K562 (cell line): ENCODE results near the gene CTCFL. TPM values are rescaled to one million over a fixed set of nuclear protein-coding genes. Genes with fewer than 3 reads are reported as not detected.

ENCODE experiments used
- BCL6 ChIP-seq: fragments of 250-450 bp; sonication (Bioruptor Pico); IDR thresholded peaks from 2 replicates; pipeline ENCODE4 v1.4.0; 2020
- BRCA1 ChIP-seq, 2 experiments: fragments of 450-650 bp in 1 of 2; sonication (generic) in 1 of 2; formaldehyde crosslinking in 1 of 2; IDR thresholded peaks; 2 replicates each; pipeline versions ENCODE4 v1.5.0 to v1.6.1; 2017 to 2020; ENCODE audit warnings: mild to moderate bottlenecking in 1 of 2, missing genetic modification reagents in 1 of 2
- CBFB ChIP-seq: sonication (generic); formaldehyde crosslinking; IDR thresholded peaks from 2 replicates; pipeline ENCODE4 v1.4.0; 2020; ENCODE audit warnings: mild to moderate bottlenecking, missing genetic modification reagents
- CLOCK ChIP-seq: fragments of 250-450 bp; sonication (Bioruptor Pico); IDR thresholded peaks from 2 replicates; pipeline ENCODE4 v1.4.0; 2020; ENCODE audit warnings: mild to moderate bottlenecking, moderate library complexity, borderline replicate concordance
- KAT7 ChIP-seq: sonication (generic); formaldehyde crosslinking; IDR thresholded peaks from 2 replicates; pipeline ENCODE4 v1.8.0; 2022; ENCODE audit warnings: missing genetic modification reagents, mild to moderate bottlenecking, borderline replicate concordance
- KDM1A ChIP-seq, 2 experiments: fragments of 450-650 bp; IDR thresholded peaks; 2 replicates each; pipeline ENCODE4 v1.6.1; 2016; ENCODE audit warnings: mild to moderate bottlenecking in 2 of 2
- KDM5B ChIP-seq: fragments of 200-600 bp; sonication (generic); IDR thresholded peaks from 2 replicates; pipeline ENCODE4 v1.6.1; 2012; ENCODE audit warnings: low read depth, mild to moderate bottlenecking, moderate library complexity, low read length, control low read depth, inconsistent platforms; ENCODE audit not compliant: insufficient replicate concordance
- NUFIP1 ChIP-seq: fragments of 450-650 bp; IDR thresholded peaks from 2 replicates; pipeline ENCODE4 v1.6.1; 2018; ENCODE audit not compliant: partially characterized antibody
- TAF15 ChIP-seq: fragments of 200-400 bp; formaldehyde crosslinking; IDR thresholded peaks from 2 replicates; pipeline ENCODE4 v1.6.1; 2017; ENCODE audit warnings: mild to moderate bottlenecking, low read depth, low read length, moderate library complexity
- THRAP3 ChIP-seq: fragments of 450-650 bp; IDR thresholded peaks from 2 replicates; pipeline ENCODE4 v1.6.1; 2016; ENCODE audit warnings: mild to moderate bottlenecking, inconsistent platforms, borderline replicate concordance
- TRIM28 ChIP-seq: fragments of 450-650 bp; IDR thresholded peaks from 2 replicates; pipeline ENCODE4 v1.6.1; 2017
- ZNF133 ChIP-seq: fragments of 250-450 bp; sonication (Bioruptor Pico); IDR thresholded peaks from 2 replicates; pipeline ENCODE4 v1.4.0; 2020; ENCODE audit warnings: mild to moderate bottlenecking
- ZNF146 ChIP-seq: IDR thresholded peaks from one replicate; pipeline ENCODE4 v1.6.1; 2018; ENCODE audit warnings: missing compliant biosample characterization; ENCODE audit not compliant: unreplicated experiment
- ZNF23 ChIP-seq: fragments of 250-450 bp; sonication (Bioruptor Pico); IDR thresholded peaks from 2 replicates; pipeline ENCODE4 v1.4.0; 2020; ENCODE audit warnings: mild to moderate bottlenecking
- ZNF77 ChIP-seq: fragments of 250-450 bp; sonication (Bioruptor Pico); IDR thresholded peaks from 2 replicates; pipeline ENCODE4 v1.5.0; 2020
- polyA plus RNA-seq, 8 experiments: library from polyadenylated mRNA; depleted of rRNA in 4 of 8; stranded (reverse) in 5 of 8; unstranded in 3 of 8; fragments of >200 nt; fragmentation: Nextera tagmentation in 2 of 8; fragmentation: Illumina TruSeq in 1 of 8; extraction: Ambion mirVana in 2 of 8; extraction: Trizol in 1 of 8; gene quantifications; 2 replicates each; pipeline versions ENCODE4 v1.2.1 to v1.2.3, GENCODE V29; 2011 to 2014; ENCODE audit warnings: inconsistent platforms in 1 of 8, missing spikeins in 1 of 8
- total RNA-seq, 7 experiments: library from RNA; depleted of rRNA in 6 of 7; stranded (reverse); fragments of >200 nt in 6 of 7; fragmentation: Illumina TruSeq in 2 of 7; extraction: Trizol in 2 of 7; gene quantifications; 2 replicates each; pipeline versions ENCODE4 v1.2.1 to v1.2.3, GENCODE V29; 2011 to 2021; ENCODE audit warnings: low replicate concordance in 1 of 7
- TF ChIP-seq, protein P1 (sequence below): fragments of 450-650 bp; IDR thresholded peaks from one replicate; pipeline ENCODE4 v1.6.1; 2018; ENCODE audit warnings: mild to moderate bottlenecking, moderate library complexity; ENCODE audit not compliant: partially characterized antibody
- TF ChIP-seq, protein P2 (sequence below): IDR thresholded peaks from 2 replicates; pipeline ENCODE4 v1.6.1; 2012; ENCODE audit warnings: low read depth, low read length, improper control_type of control experiment, borderline replicate concordance
- TF ChIP-seq, protein P3 (sequence below): fragments of 450-650 bp; formaldehyde crosslinking; IDR thresholded peaks from 2 replicates; pipeline ENCODE4 v1.4.0; 2020; ENCODE audit warnings: mild to moderate bottlenecking, moderate library complexity
- TF ChIP-seq, protein P4 (sequence below): sonication (generic); formaldehyde crosslinking; IDR thresholded peaks from 2 replicates; pipeline ENCODE4 v1.8.0; 2022; ENCODE audit warnings: missing genetic modification reagents, mild to moderate bottlenecking, borderline replicate concordance
- TF ChIP-seq, protein P5 (sequence below): fragments of 250-450 bp; sonication (Bioruptor Pico); IDR thresholded peaks from 2 replicates; pipeline ENCODE4 v1.8.0; 2021; ENCODE audit warnings: borderline replicate concordance, mild to moderate bottlenecking, moderate library complexity; ENCODE audit not compliant: poor library complexity, severe bottlenecking

The CTCFL gene
- total and polyA plus RNA-seq, 9 of the 15 experiments (the other 6 are each of a cell fraction or from before 2014, with no cell fraction given), result 42.4 to 188 (median 111) TPM

DNA sequence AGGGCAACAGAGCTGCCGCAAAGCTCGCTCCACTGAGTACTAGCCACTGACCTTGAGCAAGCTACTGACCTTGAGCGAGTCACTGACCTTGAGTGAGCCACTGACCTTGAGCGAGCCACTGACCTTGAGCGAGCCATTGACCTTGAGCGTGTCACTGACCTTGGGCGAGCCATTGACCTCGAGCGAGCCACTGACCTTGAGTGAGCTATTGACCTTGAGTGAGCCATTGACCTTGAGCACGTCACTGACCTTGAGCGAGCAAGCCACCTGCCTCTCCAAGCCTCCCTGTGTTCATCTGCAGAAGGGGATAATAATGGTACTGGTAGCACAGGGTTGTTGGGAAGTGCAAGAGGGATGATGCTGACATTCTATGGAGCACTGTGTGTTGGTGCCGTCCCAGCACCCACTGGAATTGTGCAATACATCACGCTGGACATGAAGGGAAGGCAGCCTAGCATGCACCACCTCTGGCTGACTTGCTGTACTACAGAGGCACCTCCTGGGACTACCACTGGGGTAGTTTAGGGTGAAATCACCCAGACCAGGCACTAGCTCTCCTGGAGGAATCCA lies 60.2 kb downstream of the CTCFL start (continued):
- TF ChIP-seq, protein P1, sequence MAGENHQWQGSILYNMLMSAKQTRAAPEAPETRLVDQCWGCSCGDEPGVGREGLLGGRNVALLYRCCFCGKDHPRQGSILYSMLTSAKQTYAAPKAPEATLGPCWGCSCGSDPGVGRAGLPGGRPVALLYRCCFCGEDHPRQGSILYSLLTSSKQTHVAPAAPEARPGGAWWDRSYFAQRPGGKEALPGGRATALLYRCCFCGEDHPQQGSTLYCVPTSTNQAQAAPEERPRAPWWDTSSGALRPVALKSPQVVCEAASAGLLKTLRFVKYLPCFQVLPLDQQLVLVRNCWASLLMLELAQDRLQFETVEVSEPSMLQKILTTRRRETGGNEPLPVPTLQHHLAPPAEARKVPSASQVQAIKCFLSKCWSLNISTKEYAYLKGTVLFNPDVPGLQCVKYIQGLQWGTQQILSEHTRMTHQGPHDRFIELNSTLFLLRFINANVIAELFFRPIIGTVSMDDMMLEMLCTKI, result no peak
- TF ChIP-seq ZNF23 (CRISPR knock-in tag) (no peak), ZNF146 (no peak), THRAP3 (0 out of 2 replicates have a peak, but pooled peaks have one; percentile 69), BRCA1 (IDR thresholded peaks at IDR 0.05) (no peak), BRCA1 (CRISPR knock-in tag; IDR thresholded peaks at IDR 0.05) (no peak), CBFB (CRISPR knock-in tag) (peak; percentile 78; the same call in 1 of the 2 replicates), ZNF77 (CRISPR knock-in tag) (no peak), TRIM28 (no peak), NUFIP1 (no peak), TAF15 (no peak), ZNF133 (no peak), BCL6 (no peak), CLOCK (CRISPR knock-in tag) (no peak), KDM5B (no peak), KDM1A (IDR thresholded peaks at IDR 0.05) (peak in 1 of 2 experiments; percentile 37; a peak in 1 of 4 replicates), KAT7 (no peak)
- TF ChIP-seq, protein P2, sequence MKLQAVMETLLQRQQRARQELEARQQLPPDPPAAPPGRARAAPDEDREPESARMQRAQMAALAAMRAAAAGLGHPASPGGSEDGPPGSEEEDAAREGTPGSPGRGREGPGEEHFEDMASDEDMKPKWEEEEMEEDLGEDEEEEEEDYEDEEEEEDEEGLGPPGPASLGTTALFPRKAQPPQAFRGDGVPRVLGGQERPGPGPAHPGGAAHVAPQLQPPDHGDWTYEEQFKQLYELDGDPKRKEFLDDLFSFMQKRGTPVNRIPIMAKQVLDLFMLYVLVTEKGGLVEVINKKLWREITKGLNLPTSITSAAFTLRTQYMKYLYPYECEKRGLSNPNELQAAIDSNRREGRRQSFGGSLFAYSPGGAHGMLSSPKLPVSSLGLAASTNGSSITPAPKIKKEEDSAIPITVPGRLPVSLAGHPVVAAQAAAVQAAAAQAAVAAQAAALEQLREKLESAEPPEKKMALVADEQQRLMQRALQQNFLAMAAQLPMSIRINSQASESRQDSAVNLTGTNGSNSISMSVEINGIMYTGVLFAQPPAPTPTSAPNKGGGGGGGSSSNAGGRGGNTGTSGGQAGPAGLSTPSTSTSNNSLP, result no peak
- TF ChIP-seq, protein P3, sequence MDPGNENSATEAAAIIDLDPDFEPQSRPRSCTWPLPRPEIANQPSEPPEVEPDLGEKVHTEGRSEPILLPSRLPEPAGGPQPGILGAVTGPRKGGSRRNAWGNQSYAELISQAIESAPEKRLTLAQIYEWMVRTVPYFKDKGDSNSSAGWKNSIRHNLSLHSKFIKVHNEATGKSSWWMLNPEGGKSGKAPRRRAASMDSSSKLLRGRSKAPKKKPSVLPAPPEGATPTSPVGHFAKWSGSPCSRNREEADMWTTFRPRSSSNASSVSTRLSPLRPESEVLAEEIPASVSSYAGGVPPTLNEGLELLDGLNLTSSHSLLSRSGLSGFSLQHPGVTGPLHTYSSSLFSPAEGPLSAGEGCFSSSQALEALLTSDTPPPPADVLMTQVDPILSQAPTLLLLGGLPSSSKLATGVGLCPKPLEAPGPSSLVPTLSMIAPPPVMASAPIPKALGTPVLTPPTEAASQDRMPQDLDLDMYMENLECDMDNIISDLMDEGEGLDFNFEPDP (CRISPR knock-in tag), result no peak
- TF ChIP-seq, protein P4, sequence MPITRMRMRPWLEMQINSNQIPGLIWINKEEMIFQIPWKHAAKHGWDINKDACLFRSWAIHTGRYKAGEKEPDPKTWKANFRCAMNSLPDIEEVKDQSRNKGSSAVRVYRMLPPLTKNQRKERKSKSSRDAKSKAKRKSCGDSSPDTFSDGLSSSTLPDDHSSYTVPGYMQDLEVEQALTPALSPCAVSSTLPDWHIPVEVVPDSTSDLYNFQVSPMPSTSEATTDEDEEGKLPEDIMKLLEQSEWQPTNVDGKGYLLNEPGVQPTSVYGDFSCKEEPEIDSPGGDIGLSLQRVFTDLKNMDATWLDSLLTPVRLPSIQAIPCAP (CRISPR knock-in tag), result no peak
- TF ChIP-seq, protein P5, sequence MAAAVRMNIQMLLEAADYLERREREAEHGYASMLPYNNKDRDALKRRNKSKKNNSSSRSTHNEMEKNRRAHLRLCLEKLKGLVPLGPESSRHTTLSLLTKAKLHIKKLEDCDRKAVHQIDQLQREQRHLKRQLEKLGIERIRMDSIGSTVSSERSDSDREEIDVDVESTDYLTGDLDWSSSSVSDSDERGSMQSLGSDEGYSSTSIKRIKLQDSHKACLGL (CRISPR knock-in tag), result no peak
